HEK293T (cell line): ENCODE results near the gene ESR2.

Experiments
- CTCF ChIA-PET: fragments of 350-600 bp; formaldehyde crosslinking; extraction: SDS; loops from one replicate; lab custom pipeline; 2021; ENCODE audit warnings: antibody characterized with exemption, inconsistent platforms; lab: Yijun Ruan, JAX
- POLR2A ChIA-PET: fragments of 350-600 bp; formaldehyde crosslinking; extraction: SDS; loops from one replicate; lab custom pipeline; 2020; ENCODE audit warnings: antibody characterized with exemption, inconsistent platforms; lab: Yijun Ruan, JAX
- DNase-seq: peaks from one replicate; pipeline ENCODE4 v3.0.0; 2012; ENCODE audit warnings: mixed read lengths; ENCODE audit errors: extremely low spot score
- ARNT ChIP-seq: fragments of 450-650 bp; IDR thresholded peaks from 2 replicates; pipeline ENCODE4 v1.6.1; 2017; ENCODE audit warnings: mild to moderate bottlenecking
- BHLHE40 ChIP-seq: fragments of 450-650 bp; IDR thresholded peaks from 2 replicates; pipeline ENCODE4 v1.6.1; 2016; ENCODE audit warnings: mild to moderate bottlenecking, moderate library complexity, borderline replicate concordance
- CTBP1 ChIP-seq: fragments of 450-650 bp; IDR thresholded peaks from 2 replicates; pipeline ENCODE4 v1.6.1; 2016; ENCODE audit warnings: borderline replicate concordance
- ELF4 ChIP-seq: fragments of 450-650 bp; IDR thresholded peaks from 2 replicates; pipeline ENCODE4 v1.6.1; 2017; ENCODE audit warnings: antibody characterized with exemption
- FOXA1 ChIP-seq: fragments of 450-650 bp; IDR thresholded peaks from 2 replicates; pipeline ENCODE4 v1.6.1; 2016; ENCODE audit warnings: mild to moderate bottlenecking
- FOXK2 ChIP-seq: fragments of 450-650 bp; IDR thresholded peaks from 2 replicates; pipeline ENCODE4 v1.6.1; 2016; ENCODE audit warnings: mild to moderate bottlenecking
- FOXM1 ChIP-seq: fragments of 450-650 bp; IDR thresholded peaks from 2 replicates; pipeline ENCODE4 v1.6.1; 2017; ENCODE audit warnings: mild to moderate bottlenecking, borderline replicate concordance
- HDGF ChIP-seq: fragments of 450-650 bp; IDR thresholded peaks from 2 replicates; pipeline ENCODE4 v1.6.1; 2017; ENCODE audit warnings: antibody characterized with exemption, borderline replicate concordance
- L3MBTL2 ChIP-seq: fragments of 450-650 bp; conservative IDR thresholded peaks from 2 replicates; pipeline ENCODE4 v1.6.1; 2016; ENCODE audit warnings: mild to moderate bottlenecking
- LEF1 ChIP-seq: fragments of 450-650 bp; IDR thresholded peaks from 2 replicates; pipeline ENCODE4 v1.6.1; 2017; ENCODE audit warnings: mild to moderate bottlenecking, borderline replicate concordance
- NFRKB ChIP-seq: fragments of 450-650 bp; IDR thresholded peaks from 2 replicates; pipeline ENCODE4 v1.6.1; 2016; ENCODE audit warnings: mild to moderate bottlenecking, moderate library complexity
- SP1 ChIP-seq: fragments of 450-650 bp; IDR thresholded peaks from 2 replicates; pipeline ENCODE4 v1.6.1; 2017
- SUZ12 ChIP-seq: fragments of 450-650 bp; IDR thresholded peaks from 2 replicates; pipeline ENCODE4 v1.6.1; 2016; ENCODE audit warnings: mild to moderate bottlenecking
- TARDBP ChIP-seq: fragments of 450-650 bp; IDR thresholded peaks from 2 replicates; pipeline ENCODE4 v1.6.1; 2016
- ZNF384 ChIP-seq: fragments of 450-650 bp; IDR thresholded peaks from 2 replicates; pipeline ENCODE4 v1.6.1; 2016
- TF ChIP-seq, protein P1 (sequence below): fragments of 450-650 bp; IDR thresholded peaks from 2 replicates; pipeline ENCODE4 v1.6.1; 2016

ESR2 gene

DNA sequence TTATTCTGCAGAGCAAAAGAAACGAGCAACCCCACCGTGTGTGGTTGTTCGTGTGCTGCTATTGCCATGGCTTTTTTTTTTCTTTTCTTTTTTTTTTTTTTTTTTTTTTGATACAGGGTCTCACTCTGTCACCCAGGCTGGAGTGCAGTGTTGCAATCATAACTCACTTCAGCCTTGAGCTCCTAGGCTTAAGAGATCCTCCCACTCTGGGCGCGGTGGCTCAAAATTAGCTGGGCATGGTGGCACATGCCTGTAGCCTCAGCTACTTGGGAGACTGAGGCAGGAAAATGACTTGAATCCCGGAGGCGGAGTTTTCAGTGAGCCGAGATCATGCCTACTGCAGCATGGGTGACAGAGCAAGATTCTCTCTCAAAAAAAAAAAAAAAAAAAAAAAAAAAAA, 144.2 kb downstream of the ESR2 start:
- ChIA-PET POLR2A (no interaction called here), CTCF (no interaction called here)
- TF ChIP-seq L3MBTL2 (no peak), LEF1 (no peak), SP1 (no peak)
- DNase-seq, result no peak

DNA sequence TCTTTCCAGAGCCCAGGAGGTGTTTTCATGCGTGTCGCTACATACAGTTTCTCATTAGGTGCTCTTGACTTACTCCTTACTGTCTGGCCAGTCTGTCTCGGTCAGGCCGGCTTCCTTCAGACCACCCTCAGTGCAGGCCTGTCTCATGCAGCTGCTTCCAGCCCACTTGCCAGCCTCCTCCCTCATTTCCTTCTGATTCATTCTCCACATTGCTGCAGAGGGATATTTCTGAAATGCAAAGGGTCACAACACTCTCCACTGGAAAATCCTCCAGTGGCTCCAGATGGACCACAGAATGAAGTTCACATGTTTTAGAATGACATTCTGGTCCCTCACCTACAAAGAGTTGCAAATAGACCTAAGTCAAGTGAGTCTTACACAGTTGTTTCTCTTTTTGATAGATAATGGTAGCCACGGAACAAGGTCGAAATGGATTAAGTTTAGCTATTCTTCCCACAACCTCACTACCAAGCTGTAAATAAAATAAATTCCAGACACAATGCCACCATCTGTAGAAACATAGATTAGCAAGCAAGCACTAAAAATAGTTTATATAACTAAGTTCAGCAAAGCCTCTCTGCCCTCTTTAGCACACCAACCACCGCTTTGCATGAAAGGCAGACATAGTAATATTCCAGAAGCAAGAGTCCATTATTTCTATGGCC, 146.9 kb downstream of the ESR2 start:
- POLR2A ChIA-PET, result interaction anchor here (0.6 kb wide), 1 partner anchor 37 kb away, joined by 3 read pairs; no protein-coding TSS in a partner anchor
- TF ChIP-seq ZNF384, result no peak
- TF ChIP-seq FOXA1, result no peak
- TF ChIP-seq ARNT, result no peak
- no peak for TF ChIP-seq BHLHE40
- TF ChIP-seq ELF4, result no peak
- CTCF ChIA-PET, result no interaction called here
- DNase-seq, result no peak

DNA sequence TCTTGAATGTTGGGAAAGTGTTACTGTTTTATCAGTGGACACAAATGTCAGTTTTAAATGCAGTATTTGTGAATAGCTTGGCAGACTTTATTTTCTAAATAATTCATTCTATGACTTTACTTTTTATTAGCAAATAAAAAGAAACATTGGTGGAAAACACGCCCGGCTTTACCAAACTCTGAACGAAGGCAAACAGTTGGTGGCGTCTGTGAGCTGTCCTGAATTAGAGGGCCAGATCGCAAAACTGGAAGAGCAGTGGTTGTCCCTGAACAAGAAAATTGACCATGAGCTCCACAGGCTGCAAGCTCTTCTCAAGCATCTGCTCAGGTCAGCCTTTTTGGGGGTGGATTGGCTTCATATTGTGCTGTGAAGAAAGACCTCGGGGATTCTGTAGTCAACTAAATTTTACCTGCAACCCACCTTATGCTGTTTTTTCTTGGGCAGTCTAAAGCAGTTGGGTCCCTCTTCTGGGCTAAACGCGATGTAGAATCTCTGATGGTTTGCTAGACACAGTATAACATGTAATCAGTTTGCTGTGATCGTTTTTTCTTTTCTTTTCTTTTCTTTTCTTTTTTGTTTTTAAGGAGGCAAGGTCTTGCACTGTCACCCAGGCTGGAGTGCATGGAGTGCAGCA, 156.4 kb downstream of the ESR2 start:
- CTCF ChIA-PET, result interaction anchor here (1.0 to 1.1 kb wide), 4 partner anchors 157 to 166 kb away, joined by 3 to 4 read pairs (median 4); partner anchors contain the start of gene ESR2
- TF ChIP-seq NFRKB (no peak), TARDBP (no peak), FOXM1 (no peak), L3MBTL2 (no peak), FOXK2 (no peak)
- TF ChIP-seq, protein P1, sequence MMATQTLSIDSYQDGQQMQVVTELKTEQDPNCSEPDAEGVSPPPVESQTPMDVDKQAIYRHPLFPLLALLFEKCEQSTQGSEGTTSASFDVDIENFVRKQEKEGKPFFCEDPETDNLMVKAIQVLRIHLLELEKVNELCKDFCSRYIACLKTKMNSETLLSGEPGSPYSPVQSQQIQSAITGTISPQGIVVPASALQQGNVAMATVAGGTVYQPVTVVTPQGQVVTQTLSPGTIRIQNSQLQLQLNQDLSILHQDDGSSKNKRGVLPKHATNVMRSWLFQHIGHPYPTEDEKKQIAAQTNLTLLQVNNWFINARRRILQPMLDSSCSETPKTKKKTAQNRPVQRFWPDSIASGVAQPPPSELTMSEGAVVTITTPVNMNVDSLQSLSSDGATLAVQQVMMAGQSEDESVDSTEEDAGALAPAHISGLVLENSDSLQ, result no peak
- no peak for DNase-seq
- POLR2A ChIA-PET, result no interaction called here

DNA sequence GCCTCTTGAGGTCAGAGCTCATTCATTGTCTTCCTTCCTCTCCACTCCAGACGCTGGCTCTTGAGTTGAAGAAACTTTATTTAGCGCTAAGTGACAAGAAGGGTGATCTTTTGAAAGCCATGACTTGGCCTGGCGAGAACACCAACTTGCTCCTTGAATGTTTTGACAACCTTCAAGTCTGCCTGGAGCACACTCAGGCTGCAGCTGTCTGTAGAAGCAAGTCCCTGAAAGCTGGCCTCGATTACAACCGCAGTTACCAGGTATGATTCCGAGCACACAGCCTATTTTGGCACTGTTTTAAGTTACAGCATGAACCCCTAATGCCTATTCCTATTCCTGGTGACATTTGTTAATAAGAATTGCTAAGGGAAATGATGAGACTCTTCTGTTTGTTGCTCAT, 167.6 kb downstream of the ESR2 start:
- ChIA-PET CTCF (no interaction called here), POLR2A (no interaction called here)
- DNase-seq, result no peak
- no peak for TF ChIP-seq NFRKB
- no peak for TF ChIP-seq LEF1
- TF ChIP-seq ZNF384, result no peak
- no peak for TF ChIP-seq CTBP1
- no peak for TF ChIP-seq L3MBTL2
- TF ChIP-seq FOXA1, result no peak
- TF ChIP-seq SUZ12, result no peak
- TF ChIP-seq SP1, result no peak
- TF ChIP-seq FOXK2, result no peak
- TF ChIP-seq, protein P1, result no peak

DNA sequence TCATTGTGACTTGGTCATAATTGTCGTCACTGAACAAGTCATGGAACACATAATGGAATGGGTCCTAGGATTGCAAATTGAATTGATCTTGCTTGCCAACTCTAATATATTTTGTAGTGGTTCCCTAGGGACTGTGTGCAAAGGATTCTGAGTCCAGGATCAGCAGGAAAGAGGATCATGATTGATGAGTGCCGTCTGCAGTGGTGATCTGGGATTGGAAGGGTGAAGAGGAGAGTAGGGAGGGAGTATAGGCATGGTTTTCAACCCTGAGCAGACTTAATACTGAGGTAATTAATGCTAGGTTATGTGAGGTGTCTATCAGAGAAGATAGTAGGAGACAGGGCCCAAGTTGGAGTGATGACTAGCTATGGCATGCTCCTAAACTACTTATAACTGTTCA, 168.9 kb downstream of the ESR2 start:
- ChIA-PET POLR2A (no interaction called here), CTCF (no interaction called here)

DNA sequence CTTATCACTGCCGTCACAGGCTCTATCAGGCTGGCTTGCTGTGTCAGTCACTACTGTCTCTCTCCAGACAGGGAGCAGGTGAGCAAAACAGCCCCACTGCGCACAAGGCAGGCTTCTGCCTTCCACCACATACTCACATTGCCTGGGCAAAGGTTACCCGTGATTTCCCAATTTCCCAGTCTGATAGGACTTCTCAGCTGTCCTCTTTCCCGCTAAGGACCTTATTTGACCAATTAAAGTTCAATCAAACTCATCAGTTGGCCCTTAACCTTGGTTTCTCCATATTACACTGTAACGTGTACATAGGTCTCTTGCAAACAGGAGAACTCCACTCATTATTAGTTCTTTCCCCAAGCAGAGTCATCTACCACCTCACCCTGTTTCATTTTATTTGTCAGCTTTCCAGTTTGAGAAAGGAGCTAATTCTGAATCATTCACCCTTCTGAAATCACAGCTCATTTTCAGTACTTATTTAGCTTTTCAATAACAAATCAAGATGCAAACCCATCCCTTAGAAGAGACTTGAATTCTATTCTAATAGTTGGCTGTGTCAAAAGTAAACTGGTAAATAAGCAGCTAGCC, 170.8 kb downstream of the ESR2 start:
- TF ChIP-seq, protein P1, result no peak
- no peak for TF ChIP-seq TARDBP
- no peak for TF ChIP-seq FOXK2
- TF ChIP-seq L3MBTL2, result no peak
- TF ChIP-seq ELF4, result no peak
- TF ChIP-seq ARNT, result no peak
- no peak for TF ChIP-seq BHLHE40
- TF ChIP-seq SUZ12, result no peak
- TF ChIP-seq CTBP1, result no peak
- TF ChIP-seq ZNF384, result no peak
- TF ChIP-seq NFRKB, result no peak
- TF ChIP-seq FOXA1, result no peak
- no peak for TF ChIP-seq SP1
- no peak for TF ChIP-seq HDGF
- TF ChIP-seq LEF1, result no peak
- DNase-seq, result no peak
- POLR2A ChIA-PET, result no interaction called here
- CTCF ChIA-PET, result interaction anchor here (0.6 kb wide), 1 partner anchor 135 kb away, joined by 3 read pairs; no protein-coding TSS in a partner anchor

More for the DNA sequence above, 168.9 kb downstream of the ESR2 start:
- no peak for TF ChIP-seq ELF4
- no peak for TF ChIP-seq SUZ12
- no peak for TF ChIP-seq HDGF
- TF ChIP-seq NFRKB, result no peak
- no peak for TF ChIP-seq BHLHE40
- TF ChIP-seq LEF1, result no peak
- TF ChIP-seq FOXK2, result no peak
- no peak for TF ChIP-seq FOXM1
- no peak for TF ChIP-seq SP1
- TF ChIP-seq TARDBP, result no peak
- TF ChIP-seq ZNF384, result no peak
- TF ChIP-seq ARNT, result no peak
- TF ChIP-seq, protein P1, result no peak
- no peak for DNase-seq
